NCI-H1436 (cell line): Measurements from ENCODE around the gene ZBED4.

Experiments
- DNase-seq: peaks from one replicate; lab custom pipeline; 2025; lab: John Stamatoyannopoulos, UW

The ZBED4 gene

DNA sequence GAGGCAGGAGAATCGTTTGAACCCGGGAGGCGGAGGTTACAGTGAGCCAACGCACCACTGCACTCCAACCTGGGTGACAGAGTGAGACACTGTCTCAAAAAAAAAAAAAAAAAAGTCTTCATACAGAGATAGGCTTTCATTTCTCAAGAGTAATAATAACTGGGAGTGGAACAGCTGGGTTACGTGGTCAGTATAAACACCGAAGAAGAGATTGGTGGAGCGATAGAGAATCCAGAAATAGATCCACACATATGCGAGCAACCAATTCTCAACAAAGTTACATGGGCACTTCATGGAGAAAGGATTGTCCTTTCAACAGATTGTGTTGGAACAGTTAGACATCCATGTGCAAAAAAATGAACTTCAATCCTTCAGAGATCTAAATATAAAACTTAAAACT is 24.6 kb downstream of the ZBED4 start:
- DNase-seq: no peak

DNA sequence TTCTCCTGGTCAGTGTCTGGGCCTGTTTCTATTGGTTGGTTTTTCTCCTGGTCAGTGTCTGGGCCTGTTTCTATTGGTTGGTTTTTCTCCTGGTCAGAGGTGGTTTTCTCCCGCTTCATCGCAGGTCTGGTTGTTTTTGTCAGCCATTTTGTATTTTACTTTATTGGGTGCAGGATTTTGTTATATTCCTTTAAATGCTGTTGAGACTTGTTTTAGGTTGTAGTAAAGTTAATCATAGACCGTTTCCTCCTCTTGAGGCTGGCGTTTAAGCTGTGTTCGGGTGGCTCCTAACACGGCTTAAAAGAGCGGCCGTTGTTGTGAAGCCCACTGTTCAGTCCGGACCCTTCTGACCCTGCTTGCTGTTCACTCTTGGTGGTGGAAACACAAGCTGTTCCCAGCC is 26.2 kb downstream of the ZBED4 start:
- no peak for DNase-seq

DNA sequence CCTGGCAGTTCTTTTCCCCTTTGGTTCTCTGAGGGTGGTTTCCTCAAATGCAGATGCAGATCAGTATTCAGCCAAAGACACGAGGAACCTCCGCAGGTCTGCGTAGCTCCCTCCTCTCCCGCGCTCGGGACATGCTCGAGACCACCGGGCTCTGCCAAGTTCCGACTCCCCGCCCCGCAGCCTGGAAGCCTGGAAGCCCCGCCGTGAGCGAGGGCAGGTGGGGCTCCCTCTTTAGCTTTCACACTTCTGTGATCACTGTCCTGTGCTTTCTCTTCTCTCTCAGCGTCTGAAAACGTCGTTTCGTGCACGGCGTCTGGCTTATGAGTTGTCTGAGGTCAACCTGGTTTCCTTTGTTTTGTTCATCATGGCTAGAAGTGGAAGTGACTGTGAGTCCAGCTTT is 26.6 kb downstream of the ZBED4 start:
- DNase-seq: no peak

DNA sequence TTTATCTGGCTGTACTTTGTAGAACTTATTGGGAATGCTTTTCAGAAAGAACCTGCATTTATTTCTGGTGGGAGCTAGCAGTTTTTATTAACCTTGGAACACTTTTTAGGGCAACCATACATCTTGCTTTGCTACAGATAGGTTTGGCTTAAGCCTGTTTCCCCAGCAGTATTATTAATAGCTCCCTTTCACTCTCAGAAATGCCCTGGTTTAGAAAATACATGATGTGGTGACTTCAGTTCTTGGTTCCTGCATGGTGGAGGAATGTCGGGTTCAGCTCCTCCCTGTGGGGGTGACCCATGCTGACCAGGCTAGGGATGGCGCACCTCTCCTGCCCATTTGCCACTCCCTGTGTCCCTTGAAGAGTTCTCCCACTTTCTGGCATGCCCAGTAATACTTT is 28.2 kb downstream of the ZBED4 start:
- DNase-seq: no peak

DNA sequence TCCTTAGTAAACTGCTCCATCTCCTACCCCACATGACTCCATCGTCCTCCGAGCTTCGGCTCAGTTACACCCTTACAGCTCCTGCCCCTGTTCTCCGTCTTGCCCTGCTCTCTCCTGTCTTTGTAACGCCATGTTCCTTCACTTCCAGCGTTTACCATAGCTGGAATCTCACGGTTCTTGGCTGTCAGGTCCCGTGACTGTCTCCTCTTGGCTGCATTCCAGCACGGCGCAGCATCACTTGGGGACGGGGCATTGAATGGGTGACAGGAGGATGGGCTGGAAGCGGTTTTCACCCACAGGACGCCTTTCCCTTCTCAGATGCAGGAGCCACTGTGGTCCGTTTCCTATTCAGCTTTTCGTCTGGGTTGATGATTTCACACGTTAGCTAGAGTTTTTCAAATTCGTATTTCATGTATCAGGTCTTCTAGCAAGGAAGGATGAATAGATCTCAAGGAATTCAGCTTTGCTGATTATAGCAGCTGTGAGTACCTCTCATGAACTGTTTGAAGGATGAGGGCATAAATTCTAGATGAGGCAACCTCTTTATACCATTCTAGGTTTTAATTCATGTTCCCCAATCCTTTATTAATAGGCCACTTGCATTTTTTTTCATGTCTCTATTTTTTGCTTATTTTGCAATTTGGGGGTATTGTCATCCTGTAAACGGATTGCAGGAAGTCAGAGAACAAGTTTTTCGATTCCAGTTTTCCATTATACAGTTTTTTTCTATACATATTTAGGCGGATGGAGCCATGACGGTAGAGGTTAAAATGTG is 29.1 kb downstream of the ZBED4 start:
- no peak for DNase-seq

DNA sequence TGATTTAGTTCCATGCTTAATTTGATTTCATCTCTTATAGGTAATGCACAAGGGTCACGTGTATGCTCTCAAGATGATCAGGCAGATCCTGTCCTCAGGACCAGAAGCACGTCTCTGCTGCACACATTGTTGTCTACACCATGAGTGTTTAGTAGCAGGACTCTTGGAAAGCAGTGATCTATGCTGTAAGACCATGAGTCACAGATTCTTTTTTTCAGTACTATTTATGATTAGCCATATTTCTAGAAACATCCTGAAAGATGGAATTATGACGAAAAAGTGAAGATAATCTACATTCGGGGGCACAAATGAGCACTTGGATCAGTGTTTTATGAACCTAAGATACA is 29.6 kb downstream of the ZBED4 start:
- no peak for DNase-seq

DNA sequence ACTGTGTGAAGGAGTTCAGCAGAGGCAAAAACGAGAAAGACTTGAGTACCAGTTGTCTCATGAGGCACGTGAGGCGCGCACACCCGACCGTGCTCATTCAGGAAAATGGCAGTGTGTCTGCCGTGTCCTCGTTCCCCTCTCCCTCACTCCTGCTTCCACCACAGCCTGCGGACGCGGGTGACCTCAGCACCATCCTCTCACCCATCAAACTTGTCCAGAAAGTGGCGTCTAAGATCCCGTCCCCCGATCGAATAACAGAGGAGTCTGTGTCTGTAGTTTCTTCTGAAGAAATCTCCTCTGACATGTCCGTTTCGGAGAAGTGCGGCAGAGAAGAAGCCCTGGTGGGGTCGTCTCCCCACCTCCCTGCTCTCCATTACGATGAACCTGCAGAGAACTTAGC is 30.4 kb downstream of the ZBED4 start:
- DNase-seq: no peak

DNA sequence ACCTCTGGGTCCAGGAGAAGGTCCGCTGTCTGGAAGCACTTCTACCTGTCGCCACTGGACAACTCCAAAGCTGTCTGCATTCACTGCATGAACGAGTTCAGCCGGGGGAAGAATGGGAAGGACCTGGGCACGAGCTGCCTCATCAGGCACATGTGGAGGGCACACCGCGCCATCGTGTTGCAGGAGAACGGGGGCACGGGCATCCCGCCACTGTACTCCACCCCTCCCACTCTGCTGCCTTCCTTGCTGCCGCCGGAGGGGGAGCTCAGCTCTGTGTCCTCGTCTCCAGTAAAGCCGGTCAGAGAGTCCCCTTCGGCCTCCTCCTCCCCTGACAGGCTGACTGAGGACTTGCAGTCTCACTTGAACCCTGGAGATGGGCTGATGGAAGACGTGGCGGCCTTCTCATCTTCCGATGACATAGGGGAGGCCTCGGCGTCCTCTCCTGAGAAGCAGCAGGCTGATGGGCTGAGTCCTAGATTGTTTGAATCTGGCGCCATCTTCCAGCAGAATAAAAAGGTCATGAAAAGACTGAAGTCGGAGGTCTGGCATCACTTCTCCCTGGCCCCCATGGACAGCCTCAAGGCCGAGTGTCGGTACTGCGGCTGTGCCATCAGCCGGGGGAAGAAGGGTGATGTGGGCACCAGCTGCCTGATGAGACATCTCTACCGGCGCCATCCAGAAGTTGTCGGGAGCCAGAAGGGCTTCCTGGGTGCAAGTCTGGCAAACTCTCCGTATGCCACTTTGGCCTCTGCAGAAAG is 31.0 kb downstream of the ZBED4 start:
- no peak for DNase-seq

DNA sequence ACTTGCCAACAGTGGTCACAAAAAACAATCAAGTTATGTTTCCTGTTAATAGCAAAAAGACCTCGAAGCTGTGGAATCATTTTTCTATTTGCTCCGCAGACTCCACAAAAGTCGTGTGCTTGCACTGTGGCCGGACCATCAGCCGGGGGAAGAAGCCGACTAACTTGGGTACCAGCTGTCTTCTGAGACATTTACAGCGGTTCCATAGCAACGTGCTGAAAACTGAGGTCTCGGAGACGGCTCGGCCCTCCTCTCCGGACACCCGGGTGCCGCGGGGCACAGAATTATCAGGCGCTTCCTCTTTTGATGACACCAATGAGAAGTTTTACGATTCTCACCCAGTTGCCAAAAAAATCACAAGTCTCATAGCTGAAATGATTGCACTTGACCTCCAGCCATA is 31.6 kb downstream of the ZBED4 start:
- DNase-seq: no peak

DNA sequence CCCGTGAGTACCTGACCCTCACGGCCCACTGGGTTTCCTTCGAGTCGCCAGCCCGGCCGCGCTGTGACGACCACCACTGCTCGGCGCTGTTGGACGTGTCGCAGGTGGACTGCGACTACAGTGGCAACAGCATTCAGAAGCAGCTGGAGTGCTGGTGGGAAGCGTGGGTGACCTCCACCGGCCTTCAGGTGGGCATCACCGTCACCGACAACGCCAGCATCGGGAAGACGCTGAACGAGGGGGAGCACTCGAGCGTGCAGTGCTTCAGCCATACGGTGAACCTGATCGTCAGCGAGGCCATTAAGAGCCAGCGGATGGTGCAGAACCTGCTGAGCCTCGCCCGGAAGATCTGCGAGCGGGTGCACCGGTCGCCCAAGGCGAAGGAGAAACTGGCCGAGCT is 32.2 kb downstream of the ZBED4 start:
- DNase-seq: no peak

DNA sequence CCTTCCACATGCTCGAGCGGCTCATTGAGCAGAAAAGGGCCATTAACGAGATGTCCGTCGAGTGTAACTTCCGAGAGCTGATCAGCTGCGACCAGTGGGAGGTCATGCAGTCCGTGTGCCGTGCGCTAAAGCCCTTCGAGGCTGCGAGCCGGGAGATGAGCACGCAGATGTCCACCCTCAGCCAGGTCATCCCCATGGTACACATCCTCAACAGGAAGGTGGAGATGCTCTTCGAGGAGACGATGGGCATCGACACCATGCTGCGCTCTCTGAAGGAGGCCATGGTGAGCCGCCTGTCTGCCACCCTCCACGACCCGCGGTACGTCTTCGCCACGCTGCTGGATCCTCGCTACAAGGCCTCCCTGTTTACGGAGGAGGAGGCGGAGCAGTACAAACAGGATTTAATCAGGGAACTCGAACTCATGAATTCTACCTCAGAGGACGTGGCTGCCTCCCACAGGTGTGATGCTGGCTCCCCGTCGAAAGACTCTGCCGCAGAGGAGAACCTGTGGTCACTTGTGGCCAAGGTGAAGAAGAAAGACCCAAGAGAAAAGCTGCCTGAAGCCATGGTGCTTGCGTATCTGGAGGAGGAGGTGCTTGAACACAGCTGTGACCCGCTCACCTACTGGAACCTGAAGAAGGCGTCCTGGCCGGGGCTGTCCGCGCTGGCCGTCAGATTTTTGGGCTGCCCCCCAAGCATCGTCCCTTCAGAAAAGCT is 32.9 kb downstream of the ZBED4 start:
- DNase-seq: no peak

DNA sequence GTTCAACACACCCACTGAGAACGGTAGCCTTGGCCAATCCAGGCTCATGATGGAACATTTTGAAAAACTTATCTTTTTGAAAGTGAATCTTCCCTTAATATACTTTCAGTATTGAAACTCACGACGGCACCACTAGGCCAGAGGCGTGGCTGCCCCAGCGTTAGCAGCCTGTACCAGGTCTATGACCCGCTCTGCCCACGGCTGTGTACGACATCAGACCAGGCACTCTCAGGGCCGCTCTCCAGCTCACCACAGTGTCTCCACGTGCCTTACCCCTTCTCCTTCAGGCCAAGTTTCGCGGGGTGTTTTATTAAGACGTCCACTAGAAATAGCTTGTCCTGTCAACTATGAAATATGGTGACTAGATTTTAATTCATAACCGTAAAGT is 33.4 kb downstream of the ZBED4 start:
- DNase-seq: no peak

DNA sequence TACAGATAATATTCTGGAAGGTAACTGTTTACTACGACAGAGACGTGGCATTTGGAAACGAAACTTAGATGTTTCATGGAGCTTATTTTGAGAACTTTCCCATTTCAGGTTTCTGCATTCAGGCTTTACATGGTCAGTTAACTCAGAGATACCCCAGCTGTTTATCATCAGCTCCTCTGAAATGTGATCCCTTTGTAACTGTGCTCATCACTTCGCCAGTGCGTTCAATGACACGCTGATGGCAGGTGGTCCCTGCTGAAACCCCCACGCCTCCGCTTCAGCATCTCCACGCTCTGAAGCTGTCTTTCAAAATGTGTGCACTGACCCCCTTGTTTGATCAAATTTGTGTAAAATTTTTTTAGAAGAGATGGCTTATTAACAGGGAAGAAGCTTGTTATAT is 34.1 kb downstream of the ZBED4 start:
- no peak for DNase-seq

DNA sequence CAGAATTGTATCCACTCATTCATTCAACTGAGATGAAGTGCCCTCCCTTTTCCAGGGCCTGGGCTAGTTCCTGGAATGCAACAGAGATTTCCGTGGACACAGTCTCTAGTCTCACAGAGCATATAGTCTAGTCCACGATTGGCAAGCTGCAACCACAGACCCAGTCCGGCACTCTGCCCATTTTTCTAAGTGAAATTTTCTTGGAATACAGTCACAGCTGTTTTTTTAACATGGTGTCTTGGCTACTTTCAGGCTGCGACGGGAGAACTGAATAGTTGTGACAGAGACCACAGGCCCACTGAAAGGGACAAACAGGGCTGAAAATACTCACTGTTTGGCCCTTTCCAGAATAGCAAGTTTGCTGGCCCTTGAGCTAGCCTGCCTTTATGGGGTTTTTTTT is 35.4 kb downstream of the ZBED4 start:
- DNase-seq: no peak

DNA sequence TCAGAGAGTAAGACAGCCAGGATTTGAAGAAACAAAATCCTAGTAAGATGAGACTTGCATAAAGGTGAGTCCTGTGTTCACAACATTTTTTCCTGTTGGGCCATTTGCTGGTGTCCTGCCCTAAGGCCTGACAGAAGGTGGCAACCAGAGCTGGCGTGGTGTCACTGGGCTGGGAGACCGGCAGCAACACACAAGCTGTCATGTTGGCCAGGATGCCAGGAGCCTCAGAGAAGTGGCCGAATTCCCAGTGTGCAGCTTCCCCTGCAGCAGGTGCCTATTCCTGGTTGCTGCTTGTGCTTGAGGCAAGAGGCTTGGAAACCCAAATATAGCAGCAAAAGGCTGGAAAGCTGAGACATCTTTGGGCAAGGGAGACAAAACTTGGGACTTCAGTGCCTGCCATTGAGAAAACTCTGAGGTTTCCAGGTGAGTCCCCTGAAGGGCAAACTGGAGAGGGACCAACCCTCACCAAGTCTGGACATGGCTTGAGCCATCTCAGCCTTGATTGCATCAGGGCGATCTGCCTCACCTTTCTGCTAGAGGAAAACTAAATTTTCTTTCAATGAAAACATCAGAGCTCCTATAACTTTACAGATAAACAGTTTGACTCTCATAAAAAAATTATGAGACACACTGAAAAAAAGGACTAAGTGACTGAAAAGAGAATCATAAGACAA is 38.7 kb downstream of the ZBED4 start:
- no peak for DNase-seq

DNA sequence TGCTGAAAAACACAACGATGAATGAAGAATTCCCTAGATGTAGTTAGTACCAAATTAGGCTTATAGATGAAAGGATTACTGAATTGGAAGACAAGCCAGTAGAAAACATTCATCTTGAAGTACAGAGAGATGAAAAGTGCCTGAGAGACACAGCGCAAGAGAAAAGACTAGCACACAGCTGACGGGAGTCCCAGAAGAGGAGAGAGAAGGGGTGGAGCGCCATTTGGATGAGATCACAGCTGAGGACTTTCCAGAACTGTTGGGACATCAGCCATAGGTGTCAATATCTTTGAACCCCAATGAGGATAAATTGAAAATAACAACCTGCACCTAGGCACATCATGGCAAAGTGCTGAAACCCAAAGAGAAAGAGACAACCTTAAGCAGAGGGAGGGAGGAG is 39.4 kb downstream of the ZBED4 start:
- DNase-seq: no peak

DNA sequence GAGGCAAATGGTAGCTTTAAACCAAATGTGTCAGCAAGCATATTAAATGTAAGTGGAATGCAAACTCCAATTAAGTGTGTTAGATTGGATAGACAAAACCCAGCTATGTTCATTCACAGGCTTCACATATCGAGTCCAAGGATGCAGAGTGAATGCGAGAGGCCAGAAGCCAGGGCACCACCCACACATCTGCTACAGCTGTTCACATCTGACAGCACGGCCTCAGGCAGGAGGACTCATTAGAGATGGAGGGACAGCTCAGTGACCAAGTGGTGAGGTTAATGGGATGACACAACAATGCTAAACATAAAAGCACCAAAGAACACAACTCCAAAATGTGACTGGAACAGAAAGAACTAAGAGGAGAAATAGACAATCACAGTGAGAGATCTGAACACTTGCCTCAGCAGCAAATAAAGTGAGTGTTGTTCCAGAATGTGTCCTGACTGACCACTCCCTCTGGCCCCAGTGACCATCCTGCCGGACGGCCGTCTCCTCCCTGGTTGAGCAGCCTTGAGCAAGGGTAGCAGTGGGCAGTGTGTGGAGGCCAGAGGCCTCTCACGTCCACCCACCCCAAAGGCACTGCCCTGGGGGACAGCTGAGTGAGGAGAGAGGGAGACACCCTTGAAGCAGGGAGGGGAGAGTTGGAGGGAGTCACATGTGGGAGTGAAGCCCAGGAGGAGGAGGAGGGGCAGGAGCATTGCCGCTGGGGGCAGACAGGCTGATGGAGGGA is 40.8 kb downstream of the ZBED4 start:
- DNase-seq: no peak

DNA sequence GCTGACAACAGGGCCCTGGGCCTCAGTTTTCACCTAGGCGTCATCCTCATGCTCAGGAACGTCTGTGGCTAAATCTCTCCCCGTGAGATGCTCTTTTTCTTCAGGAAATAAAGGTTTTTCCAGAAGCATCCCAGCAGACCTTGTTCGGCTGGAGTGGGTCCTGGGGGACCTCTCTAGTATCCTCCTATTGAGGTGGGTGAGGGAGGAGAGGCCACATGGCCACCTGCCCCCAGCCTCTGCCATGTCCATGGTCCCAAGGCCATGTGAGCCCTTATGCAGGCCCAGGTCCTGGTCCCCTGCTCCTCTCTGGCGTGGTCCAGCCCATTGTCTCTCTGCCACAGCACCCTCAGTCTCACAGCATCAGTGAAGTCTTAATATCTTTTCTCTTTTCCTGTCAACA is 42.6 kb downstream of the ZBED4 start:
- no peak for DNase-seq

DNA sequence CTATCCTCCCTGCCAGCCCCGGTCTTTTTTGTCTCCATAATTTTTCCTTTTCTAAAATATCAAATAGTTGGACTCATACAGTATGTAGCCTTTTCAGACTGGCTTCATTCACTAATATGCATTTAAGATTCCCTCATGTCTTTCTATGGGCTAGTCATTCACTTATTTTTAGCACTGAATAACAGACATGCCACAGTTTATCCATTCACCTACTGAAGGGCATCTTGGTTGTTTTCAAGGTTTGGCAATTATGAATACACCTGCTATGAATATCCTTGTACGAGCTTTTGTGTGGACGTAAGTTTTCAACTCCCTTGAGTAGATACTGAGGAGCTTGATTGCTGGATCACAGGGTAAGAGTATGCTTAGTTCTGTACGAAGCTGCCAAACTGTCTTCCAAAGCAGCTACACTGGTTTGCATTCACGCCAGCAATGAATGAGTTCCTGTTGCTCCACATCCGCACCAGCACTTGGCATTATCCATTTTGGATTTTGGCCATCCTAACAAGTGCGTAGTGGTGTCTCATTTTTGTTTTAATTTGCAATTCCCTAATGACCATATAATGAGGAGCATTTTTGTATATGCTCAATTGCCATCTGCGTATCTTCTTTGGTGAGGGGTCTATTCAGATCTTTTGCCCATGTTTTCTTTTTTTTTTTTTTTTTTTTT is 43.5 kb downstream of the ZBED4 start:
- no peak for DNase-seq

DNA sequence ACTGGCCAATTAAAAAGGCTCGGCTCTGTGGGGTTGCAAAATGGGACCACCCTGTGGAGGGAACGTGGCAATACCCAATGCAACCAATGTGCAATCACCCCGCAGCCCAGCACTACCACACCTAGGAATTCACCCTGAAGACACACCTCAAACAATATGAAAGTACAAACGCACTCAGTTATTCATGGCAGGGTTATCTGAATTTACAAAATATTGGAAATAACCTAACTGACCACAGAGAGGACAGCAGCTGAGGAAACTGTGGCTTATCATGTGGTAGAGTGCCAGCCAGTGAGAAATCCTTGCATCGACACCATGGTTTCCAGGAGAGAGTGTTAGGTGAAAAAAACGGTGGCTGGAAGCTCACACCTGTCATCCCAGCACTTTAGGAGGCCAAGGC is 45.9 kb downstream of the ZBED4 start:
- no peak for DNase-seq

DNA sequence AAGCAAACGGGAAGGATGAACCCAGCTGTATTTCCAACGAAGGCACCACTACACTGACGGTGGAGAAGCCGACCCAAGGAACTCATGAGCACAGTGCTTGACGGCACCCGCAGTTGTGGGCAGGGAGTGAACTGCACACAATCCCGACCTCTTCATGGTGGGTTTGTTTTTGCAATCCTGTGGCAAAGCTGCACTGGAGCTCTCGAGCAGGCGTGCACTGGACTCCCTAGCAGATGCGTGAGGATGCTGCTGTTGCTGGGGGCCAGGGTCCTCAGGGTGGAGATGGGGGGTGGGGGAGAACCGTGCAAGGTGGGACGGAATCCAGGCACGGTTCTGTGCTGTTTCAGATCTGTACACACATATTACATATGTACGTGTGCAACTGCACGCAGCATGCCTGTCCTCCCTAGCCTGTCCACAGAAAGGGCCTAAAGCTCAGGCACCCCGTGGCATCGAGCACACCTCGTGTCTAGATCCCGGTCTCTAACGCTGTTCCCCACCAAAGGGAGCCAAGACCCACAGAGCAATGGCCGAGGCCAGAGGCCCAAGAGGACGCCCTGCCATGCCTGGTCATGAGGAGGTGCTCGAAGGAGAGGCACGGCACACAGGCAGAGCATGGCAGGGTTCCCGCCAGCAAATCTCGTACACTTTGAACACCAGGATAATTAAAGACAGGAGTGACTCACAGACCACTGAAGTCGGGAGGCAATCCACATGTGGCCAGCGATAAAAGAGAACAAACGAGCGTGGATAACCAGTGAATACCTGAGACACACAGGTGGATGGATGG is 47.0 kb downstream of the ZBED4 start:
- no peak for DNase-seq
